K562 (cell line): ENCODE results near the gene CHST13. TPM values are rescaled to one million over a fixed set of nuclear protein-coding genes. Genes with fewer than 3 reads are reported as not detected.
A peak's percentile ranks its signal among the peaks of the same experiment; 100 is the strongest.

Experiments
- ATAC-seq: fragments of 200-7000 bp; cut with Tn5 transposase; 3 replicates; pipeline ENCODE4 v1.9.1; 2020; ENCODE audit warnings: moderate library complexity
- BruUV-seq: library from RNA; stranded (reverse); fragments of 400-500 nt; replicated peaks from 2 replicates; lab custom pipeline; 2021; lab: Mats Ljungman, UMichigan
- CTCF ChIA-PET: fragments of 300-600 bp; formaldehyde crosslinking; extraction: SDS; loops from one replicate; lab custom pipeline; 2021; ENCODE audit warnings: low intra/inter-chr PET ratio; lab: Yijun Ruan, JAX
- POLR2A ChIA-PET: fragments of 300-600, 350-650 bp; sonication (Branson Sonifier 250); formaldehyde crosslinking; extraction: SDS; loops from one replicate; lab custom pipeline; 2021; ENCODE audit warnings: antibody characterized with exemption, inconsistent platforms; lab: Yijun Ruan, JAX
- DNase-seq, 4 experiments: peaks; one replicate each; pipeline versions ENCODE4 v3.0.0 to v3.0.0-alpha.2; 2011 to 2018; ENCODE audit warnings: low spot score in 3 of 4, mixed read lengths in 3 of 4; ENCODE audit errors: extremely low read depth in 1 of 4
- FAIRE-seq: peaks from 2 replicates; lab custom pipeline; 2011; peaks lifted over from hg19 to GRCh38; lab: Jason Lieb, UNC
- H2AFZ ChIP-seq: 2 replicates; pipeline ENCODE4 v1.6.0; 2011; ENCODE audit warnings: low read depth, low read length, control low read depth, inconsistent platforms
- H3K27ac ChIP-seq: fragments of 200-600 bp; 3 replicates; pipeline ENCODE4 v1.8.0; 2011; ENCODE audit warnings: low read depth, mild to moderate bottlenecking, control low read depth, inconsistent platforms, low read length, moderate library complexity, mixed read lengths; ENCODE audit errors: extremely low read depth
- H3K27me3 ChIP-seq, 2 experiments: fragments of 300-600 bp in 1 of 2; 2 replicates in 1 of 2; 3 replicates in 1 of 2; pipeline versions ENCODE4 v1.6.0 to v1.8.0; 2011; ENCODE audit warnings: inconsistent platforms in 2 of 2, low read length in 2 of 2, mild to moderate bottlenecking in 1 of 2, mixed read lengths in 1 of 2, moderate library complexity in 1 of 2; ENCODE audit not compliant: control insufficient read depth in 2 of 2, insufficient read depth in 2 of 2
- H3K36me3 ChIP-seq: fragments of 300-600 bp; 3 replicates; pipeline ENCODE4 v1.8.0; 2011; ENCODE audit warnings: mild to moderate bottlenecking, low read length, inconsistent platforms; ENCODE audit not compliant: control insufficient read depth, insufficient read depth
- H3K4me1 ChIP-seq, 2 experiments: fragments of 200-600 bp in 1 of 2; replicated peaks in 1 of 2; 2 replicates in 1 of 2; 3 replicates in 1 of 2; pipeline versions ENCODE4 v1.5.1 to v1.8.0; 2011; ENCODE audit warnings: inconsistent platforms in 2 of 2, low read length in 2 of 2, mild to moderate bottlenecking in 1 of 2, mixed read lengths in 1 of 2, moderate library complexity in 1 of 2; ENCODE audit not compliant: control insufficient read depth in 2 of 2, insufficient read depth in 2 of 2
- H3K4me2 ChIP-seq: 2 replicates; pipeline ENCODE4 v1.6.1; 2011; ENCODE audit warnings: low read length, control low read depth, inconsistent platforms, mixed read lengths; ENCODE audit not compliant: insufficient read depth
- H3K4me3 ChIP-seq: fragments of 200-600 bp; sonication (generic), shearing (Covaris generic); 2 replicates; pipeline ENCODE4 v1.5.1; 2016; ENCODE audit warnings: control low read depth, inconsistent platforms
- H3K79me2 ChIP-seq: fragments of 200-600 bp; 3 replicates; pipeline ENCODE4 v1.8.0; 2011; ENCODE audit warnings: low read length, inconsistent platforms; ENCODE audit not compliant: control insufficient read depth, insufficient read depth
- H3K9ac ChIP-seq, 2 experiments: 2 replicates each; pipeline versions ENCODE4 v1.6.0 to v1.6.1; 2011; ENCODE audit warnings: low read depth in 2 of 2, low read length in 2 of 2, control low read depth in 1 of 2, inconsistent platforms in 1 of 2, mild to moderate bottlenecking in 1 of 2, mixed read lengths in 1 of 2; ENCODE audit not compliant: insufficient read depth in 1 of 2
- H3K9me1 ChIP-seq: one replicate; pipeline ENCODE4 v1.6.0; 2011; ENCODE audit warnings: inconsistent platforms, mild to moderate bottlenecking, low read length, moderate library complexity; ENCODE audit not compliant: control insufficient read depth, insufficient read depth
- H3K9me3 ChIP-seq: replicated peaks from 2 replicates; pipeline ENCODE4 v1.5.1; 2011; ENCODE audit warnings: low read depth, low read length, inconsistent platforms; ENCODE audit not compliant: control insufficient read depth, insufficient read depth
- H4K20me1 ChIP-seq: replicated peaks from 2 replicates; pipeline ENCODE4 v1.6.1; 2011; ENCODE audit warnings: low read length, inconsistent platforms, mixed read lengths; ENCODE audit not compliant: control insufficient read depth, insufficient read depth
- SIN3A ChIP-seq, 2 experiments: fragments of 150-350 bp in 1 of 2; IDR thresholded peaks; 2 replicates each; pipeline ENCODE4 v1.6.1; 2011 to 2016; ENCODE audit warnings: borderline replicate concordance in 2 of 2, low read depth in 2 of 2, low read length in 2 of 2, mild to moderate bottlenecking in 2 of 2, moderate library complexity in 2 of 2; ENCODE audit not compliant: control insufficient read depth in 1 of 2
- ZC3H8 ChIP-seq: fragments of 450-650 bp; IDR thresholded peaks from 2 replicates; pipeline ENCODE4 v1.6.1; 2017
- WGBS: fragments of 100-300 bp; shearing (Covaris generic); methylation state at CpG from one replicate; pipeline ENCODE4 v1.1.6; 2016; ENCODE audit warnings: low coverage, mixed read lengths; ENCODE audit not compliant: insufficient coverage; ENCODE audit errors: missing lambda C conversion rate; 5-methylcytosine and 5-hydroxymethylcytosine counted together
- in situ Hi-C: fragments of 300-500 bp; cut with MboI; formaldehyde crosslinking; loops from 4 replicates; pipeline ENCODE4 v1.15.0; 2018; ENCODE audit warnings: inconsistent platforms, mixed read lengths
- intact Hi-C: fragments of 100-400 bp; cut with micrococcal nuclease; formaldehyde crosslinking; loops from 2 replicates; pipeline ENCODE4 v1.14.2; 2022
- polyA plus RNA-seq, 8 experiments: library from polyadenylated mRNA; depleted of rRNA in 4 of 8; stranded (reverse) in 5 of 8; unstranded in 3 of 8; fragments of >200 nt; fragmentation: Nextera tagmentation in 2 of 8; fragmentation: Illumina TruSeq in 1 of 8; extraction: Ambion mirVana in 2 of 8; extraction: Trizol in 1 of 8; gene quantifications; 2 replicates each; pipeline versions ENCODE4 v1.2.1 to v1.2.3, GENCODE V29; 2011 to 2014; ENCODE audit warnings: inconsistent platforms in 1 of 8, missing spikeins in 1 of 8
- total RNA-seq, 7 experiments: library from RNA; depleted of rRNA in 6 of 7; stranded (reverse); fragments of >200 nt in 6 of 7; fragmentation: Illumina TruSeq in 2 of 7; extraction: Trizol in 2 of 7; gene quantifications; 2 replicates each; pipeline versions ENCODE4 v1.2.1 to v1.2.3, GENCODE V29; 2011 to 2021; ENCODE audit warnings: low replicate concordance in 1 of 7
- TF ChIP-seq, protein P1 (sequence below), 3 experiments: fragments of 200-800 bp in 1 of 3; sonication (Bioruptor generic) in 1 of 3; sonication (generic) in 1 of 3; formaldehyde crosslinking in 1 of 3; IDR thresholded peaks; 2 replicates each; pipeline versions ENCODE4 v1.6.1 to v1.8.0; 2016 to 2022; ENCODE audit warnings: mild to moderate bottlenecking in 2 of 3, missing compliant biosample characterization in 2 of 3, missing genetic modification characterization in 2 of 3, missing genetic modification reagents in 1 of 3
- TF ChIP-seq, protein P2 (sequence below), 2 experiments: fragments of 450-650 bp in 1 of 2; sonication (generic) in 1 of 2; formaldehyde crosslinking in 1 of 2; IDR thresholded peaks; 2 replicates each; pipeline versions ENCODE4 v1.7.1 to v1.9.0; 2016 to 2022; ENCODE audit warnings: inconsistent platforms in 1 of 2, mild to moderate bottlenecking in 1 of 2, missing genetic modification reagents in 1 of 2
- TF ChIP-seq, protein P3 (sequence below): fragments of 250-450 bp; sonication (Bioruptor Pico); IDR thresholded peaks from 2 replicates; pipeline ENCODE4 v1.8.0; 2022; ENCODE audit warnings: moderate library complexity, mild to moderate bottlenecking, inconsistent platforms

The CHST13 gene
- total and polyA plus RNA-seq, 9 of the 15 experiments (the other 6 are each of a cell fraction or from before 2014, with no cell fraction given) = not detected

DNA sequence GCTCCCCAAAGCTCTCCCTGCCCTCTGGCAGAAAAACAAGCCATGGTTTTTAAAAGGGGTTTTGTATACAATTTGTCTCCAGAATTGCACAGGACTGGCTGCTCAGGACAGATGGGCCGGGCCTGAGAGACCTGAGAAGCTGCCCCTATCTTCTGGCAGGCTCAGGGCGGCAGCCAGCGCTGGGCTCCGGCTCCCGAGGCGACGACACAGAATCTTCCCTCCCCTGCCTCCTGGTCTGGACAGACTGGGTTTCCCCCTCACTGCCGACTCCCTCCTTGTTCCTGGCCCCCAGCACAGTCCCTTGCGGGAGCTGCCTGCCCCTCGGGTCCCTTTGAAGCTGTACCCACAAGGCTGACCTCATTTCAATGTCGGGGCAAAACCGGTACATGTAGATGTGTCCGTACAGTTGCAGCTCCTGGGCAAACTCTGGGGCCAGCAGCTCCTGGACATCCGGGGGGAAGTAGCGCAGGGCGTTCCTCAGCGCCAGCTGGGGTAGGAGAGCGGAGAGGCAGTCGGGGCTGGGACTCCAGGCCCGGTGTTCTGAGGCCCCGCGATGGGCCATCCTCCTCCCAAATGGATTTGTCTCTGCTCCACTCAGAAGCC lies 13.5 kb upstream of the CHST13 start:
- in situ Hi-C loops = no loop called here
- no peak overlapping the region for H3K4me2 ChIP-seq
- TF ChIP-seq, protein P1, sequence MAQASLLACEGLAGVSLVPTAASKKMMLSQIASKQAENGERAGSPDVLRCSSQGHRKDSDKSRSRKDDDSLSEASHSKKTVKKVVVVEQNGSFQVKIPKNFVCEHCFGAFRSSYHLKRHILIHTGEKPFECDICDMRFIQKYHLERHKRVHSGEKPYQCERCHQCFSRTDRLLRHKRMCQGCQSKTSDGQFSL (CRISPR knock-in tag; IDR thresholded peaks at IDR 0.05) = no peak
- TF ChIP-seq, protein P1 (tag; IDR thresholded peaks at IDR 0.05) = no peak
- TF ChIP-seq SIN3A (IDR thresholded peaks at IDR 0.05; ENCODE audit: borderline replicate concordance in 2 of 2, control insufficient read depth in 1 of 2, low read depth in 2 of 2, low read length in 2 of 2) (no peak), ZC3H8 (no peak)
- TF ChIP-seq, protein P2, sequence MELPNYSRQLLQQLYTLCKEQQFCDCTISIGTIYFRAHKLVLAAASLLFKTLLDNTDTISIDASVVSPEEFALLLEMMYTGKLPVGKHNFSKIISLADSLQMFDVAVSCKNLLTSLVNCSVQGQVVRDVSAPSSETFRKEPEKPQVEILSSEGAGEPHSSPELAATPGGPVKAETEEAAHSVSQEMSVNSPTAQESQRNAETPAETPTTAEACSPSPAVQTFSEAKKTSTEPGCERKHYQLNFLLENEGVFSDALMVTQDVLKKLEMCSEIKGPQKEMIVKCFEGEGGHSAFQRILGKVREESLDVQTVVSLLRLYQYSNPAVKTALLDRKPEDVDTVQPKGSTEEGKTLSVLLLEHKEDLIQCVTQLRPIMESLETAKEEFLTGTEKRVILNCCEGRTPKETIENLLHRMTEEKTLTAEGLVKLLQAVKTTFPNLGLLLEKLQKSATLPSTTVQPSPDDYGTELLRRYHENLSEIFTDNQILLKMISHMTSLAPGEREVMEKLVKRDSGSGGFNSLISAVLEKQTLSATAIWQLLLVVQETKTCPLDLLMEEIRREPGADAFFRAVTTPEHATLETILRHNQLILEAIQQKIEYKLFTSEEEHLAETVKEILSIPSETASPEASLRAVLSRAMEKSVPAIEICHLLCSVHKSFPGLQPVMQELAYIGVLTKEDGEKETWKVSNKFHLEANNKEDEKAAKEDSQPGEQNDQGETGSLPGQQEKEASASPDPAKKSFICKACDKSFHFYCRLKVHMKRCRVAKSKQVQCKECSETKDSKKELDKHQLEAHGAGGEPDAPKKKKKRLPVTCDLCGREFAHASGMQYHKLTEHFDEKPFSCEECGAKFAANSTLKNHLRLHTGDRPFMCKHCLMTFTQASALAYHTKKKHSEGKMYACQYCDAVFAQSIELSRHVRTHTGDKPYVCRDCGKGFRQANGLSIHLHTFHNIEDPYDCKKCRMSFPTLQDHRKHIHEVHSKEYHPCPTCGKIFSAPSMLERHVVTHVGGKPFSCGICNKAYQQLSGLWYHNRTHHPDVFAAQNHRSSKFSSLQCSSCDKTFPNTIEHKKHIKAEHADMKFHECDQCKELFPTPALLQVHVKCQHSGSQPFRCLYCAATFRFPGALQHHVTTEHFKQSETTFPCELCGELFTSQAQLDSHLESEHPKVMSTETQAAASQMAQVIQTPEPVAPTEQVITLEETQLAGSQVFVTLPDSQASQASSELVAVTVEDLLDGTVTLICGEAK (IDR thresholded peaks at IDR 0.05) = no peak
- TF ChIP-seq, protein P2 (CRISPR knock-in tag; IDR thresholded peaks at IDR 0.05) = no peak
- TF ChIP-seq, protein P3, sequence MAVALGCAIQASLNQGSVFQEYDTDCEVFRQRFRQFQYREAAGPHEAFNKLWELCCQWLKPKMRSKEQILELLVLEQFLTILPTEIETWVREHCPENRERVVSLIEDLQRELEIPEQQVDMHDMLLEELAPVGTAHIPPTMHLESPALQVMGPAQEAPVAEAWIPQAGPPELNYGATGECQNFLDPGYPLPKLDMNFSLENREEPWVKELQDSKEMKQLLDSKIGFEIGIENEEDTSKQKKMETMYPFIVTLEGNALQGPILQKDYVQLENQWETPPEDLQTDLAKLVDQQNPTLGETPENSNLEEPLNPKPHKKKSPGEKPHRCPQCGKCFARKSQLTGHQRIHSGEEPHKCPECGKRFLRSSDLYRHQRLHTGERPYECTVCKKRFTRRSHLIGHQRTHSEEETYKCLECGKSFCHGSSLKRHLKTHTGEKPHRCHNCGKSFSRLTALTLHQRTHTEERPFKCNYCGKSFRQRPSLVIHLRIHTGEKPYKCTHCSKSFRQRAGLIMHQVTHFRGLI (CRISPR knock-in tag) = no peak
- H3K27ac ChIP-seq = no peak overlapping the region
- H3K4me3 ChIP-seq = no peak overlapping the region
- ATAC-seq (no peak), DNase-seq (no peak), FAIRE-seq (no peak)
- ChIA-PET CTCF (no interaction called here), POLR2A (no interaction called here)
- no peaks in the 10 kb centered on the region; the same call in 1 of the 2 replicates for H4K20me1 ChIP-seq
- H3K4me1 ChIP-seq = peaks cover 0 to 11% of the 10 kb centered on the region in 2 experiments; a peak in 2 of 5 replicates
- peak overlapping the region in 1 of 2 experiments; percentile 5; a peak in 1 of 4 replicates for H3K9ac ChIP-seq
- H2AFZ ChIP-seq = no peak overlapping the region
- no peaks in the 10 kb centered on the region for H3K9me1 ChIP-seq
- BruUV-seq = no TSS peak
- intact Hi-C loops = no loop called here
- 9% methylated on average over 15 of the region's 22 CpGs for whole genome bisulfite sequencing
- H3K36me3 ChIP-seq = no peaks in the 10 kb centered on the region
- peaks cover 5 to 45% of the 10 kb centered on the region in 2 experiments; a peak in 4 of 5 replicates for H3K27me3 ChIP-seq
- no peaks in the 10 kb centered on the region for H3K79me2 ChIP-seq
- H3K9me3 ChIP-seq = no peaks in the 10 kb centered on the region
